Kidney glomerular epithelial cell (primary cell): Measurements from ENCODE around the gene ADPRHL1.
"Not testable (repeated sequence)": the region's sequence is repeated elsewhere in the genome, so short reads cannot be mapped to it uniquely, and the experiment has no call there.

Experiments used
- DNase-seq: peaks from one replicate; lab custom pipeline; 2025; lab: John Stamatoyannopoulos, UW

ADPRHL1 gene

GRCh38 chr13:113402471-113403254, 50.6 kb downstream of the ADPRHL1 start:
- no peak for DNase-seq

GRCh38 chr13:113401452-113402415, 51.6 kb downstream of the ADPRHL1 start:
- no peak for DNase-seq

GRCh38 chr13:113400621-113401451, 52.5 kb downstream of the ADPRHL1 start:
- DNase-seq = no peak

GRCh38 chr13:113399755-113400149, 53.5 kb downstream of the ADPRHL1 start:
- no peak for DNase-seq

GRCh38 chr13:113398963-113399754, 54.1 kb downstream of the ADPRHL1 start:
- DNase-seq = no peak

GRCh38 chr13:113397608-113398425, 55.5 kb downstream of the ADPRHL1 start:
- no peak for DNase-seq

- no peak for DNase-seq
These were observed 59.0 kb downstream of the ADPRHL1 start for GRCh38 chr13:113394339-113394640.

GRCh38 chr13:113393563-113394338, 59.5 kb downstream of the ADPRHL1 start:
- peak; percentile 26 for DNase-seq

- no peak for DNase-seq
These were observed 60.1 kb downstream of the ADPRHL1 start for GRCh38 chr13:113393226-113393562.

GRCh38 chr13:113390874-113391497, 62.3 kb downstream of the ADPRHL1 start:
- DNase-seq = no peak

GRCh38 chr13:113389586-113389985, 63.7 kb downstream of the ADPRHL1 start:
- not testable (repeated sequence) for DNase-seq

- no peak for DNase-seq
These were observed 65.9 kb downstream of the ADPRHL1 start for GRCh38 chr13:113387396-113387795.

- no peak for DNase-seq
These were observed 70.2 kb downstream of the ADPRHL1 start for GRCh38 chr13:113383089-113383488.

- not testable (repeated sequence) for DNase-seq
These were observed 70.7 kb downstream of the ADPRHL1 start for GRCh38 chr13:113382542-113382941.

GRCh38 chr13:113378825-113379224, 74.5 kb downstream of the ADPRHL1 start:
- no peak for DNase-seq

- no peak for DNase-seq
These were observed 78.6 kb downstream of the ADPRHL1 start for GRCh38 chr13:113374511-113375175.

- DNase-seq = no peak
These were observed 79.3 kb downstream of the ADPRHL1 start for GRCh38 chr13:113373811-113374485.

- not testable (repeated sequence) for DNase-seq
These were observed 81.6 kb downstream of the ADPRHL1 start for GRCh38 chr13:113371701-113372100.
